Activated CD8-positive, alpha-beta memory T cell treated with anti-CD3 and anti-CD28 coated beads, Interleukin-2, amount 10 ng/mL, durations not matched to agents 7 days and 5 days (primary cell): Measurements from ENCODE around the gene CDK14. TPM values are rescaled to one million over a fixed set of nuclear protein-coding genes. Genes with fewer than 3 reads are reported as not detected.

Experiments used
- ATAC-seq: fragments of 150-1000 bp; cut with Tn5 transposase; one replicate; pipeline ENCODE4 v1.10.0; 2021; ENCODE audit warnings: moderate library complexity
- CTCF ChIA-PET: fragments of 350-600 bp; sonication (Branson Sonifier 250); formaldehyde crosslinking; loops from one replicate; lab custom pipeline; 2021; ENCODE audit warnings: antibody characterized with exemption; lab: Charles Lee
- DNase-seq: peaks from one replicate; pipeline ENCODE4 v3.0.0-alpha.2; 2020
- H3K27ac Mint-ChIP-seq: one replicate; pipeline ENCODE4 v1.8.0; 2021; ENCODE audit warnings: mild to moderate bottlenecking, mixed read lengths
- H3K27me3 Mint-ChIP-seq: one replicate; pipeline ENCODE4 v1.8.0; 2021; ENCODE audit warnings: mixed read lengths
- H3K36me3 Mint-ChIP-seq: one replicate; pipeline ENCODE4 v1.8.0; 2021; ENCODE audit warnings: mild to moderate bottlenecking, mixed read lengths
- H3K4me1 Mint-ChIP-seq: one replicate; pipeline ENCODE4 v1.8.0; 2021; ENCODE audit warnings: mixed read lengths
- H3K4me3 Mint-ChIP-seq: one replicate; pipeline ENCODE4 v1.8.0; 2021; ENCODE audit warnings: mild to moderate bottlenecking, moderate library complexity, mixed read lengths
- H3K9me3 Mint-ChIP-seq: one replicate; pipeline ENCODE4 v1.8.0; 2022; ENCODE audit warnings: low read depth, mixed read lengths
- total RNA-seq, 2 experiments: library from RNA; stranded (reverse); gene quantifications; one replicate each; pipeline ENCODE4 v1.2.3, GENCODE V29; 2021

The CDK14 gene
- total RNA-seq, 2 experiments from 2014 or later = 0.20 to 0.23 TPM

GRCh38 chr7:91194841-91195240 is 598.7 kb downstream of the CDK14 start:
- Mint-ChIP-seq H3K27ac (no peak overlapping the region), H3K4me3 (no peak overlapping the region), H3K4me1 (no peaks in the 10 kb centered on the region), H3K9me3 (no peaks in the 10 kb centered on the region), H3K36me3 (no peaks in the 10 kb centered on the region), H3K27me3 (no peaks in the 10 kb centered on the region)
- no peak for ATAC-seq
- no peak for DNase-seq
- CTCF ChIA-PET = no interaction called here

- Mint-ChIP-seq H3K36me3 (no peaks in the 10 kb centered on the region), H3K27me3 (no peaks in the 10 kb centered on the region), H3K4me3 (no peak overlapping the region), H3K27ac (no peak overlapping the region), H3K4me1 (no peaks in the 10 kb centered on the region), H3K9me3 (no peaks in the 10 kb centered on the region)
- CTCF ChIA-PET = no interaction called here
- DNase-seq (no peak), ATAC-seq (no peak)
These were observed 599.9 kb downstream of the CDK14 start for GRCh38 chr7:91196058-91196457.

- Mint-ChIP-seq H3K9me3 (no peaks in the 10 kb centered on the region), H3K4me1 (no peaks in the 10 kb centered on the region), H3K4me3 (no peak overlapping the region), H3K27ac (no peak overlapping the region), H3K36me3 (no peaks in the 10 kb centered on the region), H3K27me3 (no peaks in the 10 kb centered on the region)
- DNase-seq = no peak
- no peak for ATAC-seq
- CTCF ChIA-PET = no interaction called here
These were observed 602.2 kb downstream of the CDK14 start for GRCh38 chr7:91198371-91198770.

GRCh38 chr7:91199601-91200000 is 603.5 kb downstream of the CDK14 start:
- ATAC-seq (no peak), DNase-seq (no peak)
- H3K9me3 Mint-ChIP-seq = no peaks in the 10 kb centered on the region
- H3K4me1 Mint-ChIP-seq = no peaks in the 10 kb centered on the region
- no peak overlapping the region for H3K4me3 Mint-ChIP-seq
- H3K36me3 Mint-ChIP-seq = no peaks in the 10 kb centered on the region
- H3K27ac Mint-ChIP-seq = no peak overlapping the region
- no peaks in the 10 kb centered on the region for H3K27me3 Mint-ChIP-seq
- CTCF ChIA-PET = no interaction called here

- DNase-seq (no peak), ATAC-seq (no peak)
- H3K9me3 Mint-ChIP-seq = no peaks in the 10 kb centered on the region
- CTCF ChIA-PET = no interaction called here
- no peaks in the 10 kb centered on the region for H3K27me3 Mint-ChIP-seq
- no peak overlapping the region for H3K27ac Mint-ChIP-seq
- no peaks in the 10 kb centered on the region for H3K36me3 Mint-ChIP-seq
- no peaks in the 10 kb centered on the region for H3K4me1 Mint-ChIP-seq
- H3K4me3 Mint-ChIP-seq = no peak overlapping the region
These were observed 605.5 kb downstream of the CDK14 start for GRCh38 chr7:91201442-91202113.

DNA sequence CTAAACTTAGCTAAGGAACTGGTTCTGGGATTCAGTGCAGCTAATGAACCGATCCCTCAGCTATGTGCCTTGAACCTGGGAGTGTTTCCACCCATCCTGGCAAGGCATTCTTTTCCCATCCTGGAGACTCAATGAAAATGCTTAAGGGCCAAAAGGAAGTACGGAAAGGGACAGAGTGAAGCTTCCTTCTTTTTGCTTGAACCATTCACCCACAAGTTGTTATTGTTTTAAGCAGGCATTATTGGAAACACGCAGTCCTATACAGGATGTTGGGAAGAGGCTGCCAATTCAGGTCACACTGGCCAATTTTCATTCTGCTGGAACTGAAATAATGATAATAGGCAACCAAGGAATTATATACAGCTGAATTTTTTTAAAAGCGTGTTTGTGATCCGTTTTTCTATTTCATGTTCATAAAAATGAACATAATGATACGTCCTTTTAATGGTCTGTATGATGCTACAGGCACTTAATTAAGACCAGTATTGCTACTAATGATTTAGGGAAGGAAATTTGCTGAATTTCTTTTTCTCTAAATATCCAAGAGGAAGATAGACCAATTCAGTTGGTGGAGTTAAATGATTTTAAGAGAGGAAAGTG is 610.3 kb downstream of the CDK14 start:
- ATAC-seq (no peak), DNase-seq (no peak)
- CTCF ChIA-PET = no interaction called here
- Mint-ChIP-seq H3K4me3 (no peak overlapping the region), H3K27me3 (no peaks in the 10 kb centered on the region), H3K9me3 (no peaks in the 10 kb centered on the region), H3K27ac (no peak overlapping the region), H3K4me1 (no peaks in the 10 kb centered on the region), H3K36me3 (no peaks in the 10 kb centered on the region)

DNA sequence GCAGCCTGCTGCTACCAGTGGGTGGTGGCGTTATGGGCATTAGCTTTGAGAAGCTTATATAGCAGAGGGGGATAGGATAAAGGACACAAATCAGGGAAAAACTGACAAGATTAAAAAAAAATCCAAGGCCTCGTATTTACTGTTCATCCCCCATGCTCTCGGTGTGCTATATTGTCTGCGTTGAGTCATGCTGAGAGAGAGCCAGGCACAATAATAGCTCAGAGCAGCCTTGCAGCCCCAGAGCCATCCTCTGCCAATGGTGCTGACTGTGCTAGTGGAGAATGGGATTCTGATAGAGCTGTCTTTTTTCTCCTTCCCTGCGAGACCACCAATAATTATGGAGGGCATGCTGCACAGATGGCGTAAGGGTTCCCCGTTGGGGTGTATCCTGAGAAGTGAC is 616.5 kb downstream of the CDK14 start:
- H3K36me3 Mint-ChIP-seq = no peaks in the 10 kb centered on the region
- H3K4me1 Mint-ChIP-seq = no peaks in the 10 kb centered on the region
- ATAC-seq = no peak
- no peak overlapping the region for H3K4me3 Mint-ChIP-seq
- H3K9me3 Mint-ChIP-seq = no peaks in the 10 kb centered on the region
- H3K27me3 Mint-ChIP-seq = no peaks in the 10 kb centered on the region
- CTCF ChIA-PET = no interaction called here
- H3K27ac Mint-ChIP-seq = no peak overlapping the region
- no peak for DNase-seq

DNA sequence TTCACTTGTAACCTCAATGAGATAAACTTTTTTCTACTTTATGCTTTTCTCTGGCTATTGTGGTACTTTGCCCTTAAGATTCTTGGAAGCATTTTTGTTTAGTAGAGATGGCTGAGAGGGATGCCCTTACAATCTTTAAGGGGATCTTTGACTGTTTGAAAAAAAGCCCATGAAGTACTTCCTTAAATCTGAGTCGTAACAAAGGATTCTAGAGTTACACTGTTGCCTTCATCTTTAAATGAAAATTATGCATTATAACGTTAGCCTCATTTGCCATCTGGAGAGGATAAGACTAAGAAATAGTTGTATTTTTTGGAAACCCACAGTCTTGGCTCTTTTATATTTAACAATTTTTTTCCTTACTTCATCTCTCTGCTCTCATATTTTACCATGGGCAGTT is 630.3 kb downstream of the CDK14 start:
- ATAC-seq = no peak
- CTCF ChIA-PET = no interaction called here
- Mint-ChIP-seq H3K4me1 (no peaks in the 10 kb centered on the region), H3K4me3 (no peak overlapping the region), H3K36me3 (no peaks in the 10 kb centered on the region), H3K27ac (no peak overlapping the region), H3K9me3 (no peaks in the 10 kb centered on the region), H3K27me3 (no peaks in the 10 kb centered on the region)
- DNase-seq = no peak

DNA sequence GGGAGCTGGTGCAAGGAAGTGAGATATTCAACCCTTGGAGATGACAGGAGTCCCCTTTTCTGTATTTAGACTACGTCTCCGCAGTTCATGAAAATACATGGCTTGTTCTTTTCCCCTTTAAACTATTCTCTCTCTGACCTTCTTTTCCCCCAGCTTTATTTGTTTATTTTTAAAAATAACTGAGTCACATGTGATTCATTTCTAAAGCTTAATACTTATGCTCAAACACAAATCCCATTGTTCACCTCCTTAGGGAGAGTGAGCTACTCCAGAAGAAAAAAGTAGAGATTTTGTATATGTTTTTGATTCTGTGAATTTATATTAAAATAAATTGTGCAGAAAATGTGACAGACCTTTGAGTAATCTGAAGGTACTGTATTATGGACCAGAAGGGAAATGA is 632.2 kb downstream of the CDK14 start:
- CTCF ChIA-PET = no interaction called here
- no peak for ATAC-seq
- peaks cover 2% of the 10 kb centered on the region for H3K9me3 Mint-ChIP-seq
- no peak for DNase-seq
- H3K4me3 Mint-ChIP-seq = no peak overlapping the region
- H3K36me3 Mint-ChIP-seq = no peaks in the 10 kb centered on the region
- no peak overlapping the region for H3K27ac Mint-ChIP-seq
- H3K4me1 Mint-ChIP-seq = no peaks in the 10 kb centered on the region
- no peaks in the 10 kb centered on the region for H3K27me3 Mint-ChIP-seq

- Mint-ChIP-seq H3K9me3 (peaks cover 2% of the 10 kb centered on the region), H3K27me3 (no peaks in the 10 kb centered on the region), H3K4me3 (no peak overlapping the region), H3K4me1 (no peaks in the 10 kb centered on the region), H3K36me3 (no peaks in the 10 kb centered on the region), H3K27ac (no peak overlapping the region)
- CTCF ChIA-PET = no interaction called here
- DNase-seq = no peak
- no peak for ATAC-seq
These were observed 632.9 kb downstream of the CDK14 start for GRCh38 chr7:91228927-91229558.

DNA sequence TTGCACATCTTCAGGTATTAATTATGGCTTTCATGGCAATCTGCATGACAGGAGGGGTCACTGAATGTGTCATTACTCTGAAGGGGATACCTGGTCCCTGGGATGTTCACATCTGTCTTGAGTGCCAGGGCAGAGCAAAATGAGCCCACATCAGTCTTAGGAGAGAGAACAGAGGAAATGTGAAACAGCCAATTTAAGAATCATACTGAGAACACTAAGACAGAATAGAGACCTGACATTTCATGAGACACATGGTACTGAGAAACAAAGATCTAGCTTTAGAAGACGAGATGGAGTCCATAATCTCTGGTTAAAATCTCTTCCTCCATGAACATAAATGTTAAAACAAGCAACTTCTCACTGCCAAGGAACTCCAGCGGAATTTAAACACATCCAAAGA is 634.0 kb downstream of the CDK14 start:
- Mint-ChIP-seq H3K9me3 (peaks cover 2% of the 10 kb centered on the region), H3K27me3 (no peaks in the 10 kb centered on the region), H3K4me3 (no peak overlapping the region), H3K4me1 (no peaks in the 10 kb centered on the region), H3K27ac (no peak overlapping the region), H3K36me3 (no peaks in the 10 kb centered on the region)
- CTCF ChIA-PET = no interaction called here
- ATAC-seq = no peak
- no peak for DNase-seq

DNA sequence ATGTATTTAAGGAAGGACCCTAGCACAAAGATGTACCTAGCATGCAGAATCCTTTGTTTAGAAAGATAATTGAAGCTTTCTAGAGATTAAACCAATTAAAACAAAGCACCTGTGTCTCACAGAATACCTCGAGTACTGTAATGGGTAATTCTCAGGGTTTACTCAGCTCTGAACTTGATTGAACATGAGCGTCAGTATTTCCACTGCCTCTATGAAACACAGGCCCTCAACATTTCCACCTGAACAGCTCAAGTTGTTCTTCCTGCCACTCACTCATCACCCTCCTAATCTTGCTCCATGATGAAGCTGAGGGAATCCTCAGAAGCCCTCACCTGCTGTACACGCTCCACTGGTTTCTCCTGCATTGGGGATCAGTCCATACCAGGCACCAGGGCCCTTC is 634.4 kb downstream of the CDK14 start:
- Mint-ChIP-seq H3K9me3 (peaks cover 2% of the 10 kb centered on the region), H3K27ac (no peak overlapping the region), H3K27me3 (no peaks in the 10 kb centered on the region), H3K36me3 (no peaks in the 10 kb centered on the region), H3K4me1 (no peaks in the 10 kb centered on the region), H3K4me3 (no peak overlapping the region)
- CTCF ChIA-PET = no interaction called here
- DNase-seq (no peak), ATAC-seq (no peak)

DNA sequence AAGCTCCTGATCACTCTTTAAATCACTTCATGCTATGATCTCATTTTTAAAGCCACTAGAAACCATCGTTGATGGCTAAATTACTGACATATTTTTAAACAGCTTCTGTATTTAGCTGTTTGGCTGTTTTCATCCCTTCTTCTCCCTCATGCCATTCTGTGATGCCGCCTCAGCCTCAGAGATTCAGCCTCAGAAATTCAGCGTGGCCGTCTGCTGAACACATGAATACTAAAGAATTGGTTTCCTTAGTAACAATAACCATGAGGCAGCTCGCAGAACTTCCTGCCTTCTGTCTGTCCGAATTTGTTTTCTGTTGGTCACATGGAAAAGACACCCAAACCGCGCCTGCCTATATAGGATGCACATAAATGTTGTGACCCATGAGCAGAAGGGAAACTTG is 637.1 kb downstream of the CDK14 start:
- H3K27me3 Mint-ChIP-seq = no peaks in the 10 kb centered on the region

GRCh38 chr7:91235211-91235832 is 639.2 kb downstream of the CDK14 start:
- Mint-ChIP-seq H3K9me3 (peaks cover 2% of the 10 kb centered on the region), H3K27me3 (no peaks in the 10 kb centered on the region), H3K27ac (no peak overlapping the region), H3K4me3 (no peak overlapping the region), H3K4me1 (no peaks in the 10 kb centered on the region), H3K36me3 (no peaks in the 10 kb centered on the region)
- CTCF ChIA-PET = no interaction called here
- DNase-seq (no peak), ATAC-seq (no peak)

More for the DNA sequence above, 637.1 kb downstream of the CDK14 start:
- H3K36me3 Mint-ChIP-seq = no peaks in the 10 kb centered on the region
- CTCF ChIA-PET = no interaction called here
- ATAC-seq (no peak), DNase-seq (no peak)
- H3K27ac Mint-ChIP-seq = no peak overlapping the region
- H3K4me3 Mint-ChIP-seq = no peak overlapping the region
- no peaks in the 10 kb centered on the region for H3K4me1 Mint-ChIP-seq
- peaks cover 2% of the 10 kb centered on the region for H3K9me3 Mint-ChIP-seq
